Neural progenitor cell (in vitro differentiated cells): Measurements from ENCODE around the gene PRR23E. TPM values are rescaled to one million over a fixed set of nuclear protein-coding genes. Genes with fewer than 3 reads are reported as not detected.

Experiments used
- DNase-seq: peaks from one replicate; pipeline ENCODE4 v3.0.0-alpha.2; 2016; ENCODE audit warnings: low spot score
- H2AFZ ChIP-seq: fragments of 200-600 bp; sonication (generic); replicated peaks from 2 replicates; pipeline ENCODE4 v1.6.1; 2016; ENCODE audit warnings: antibody characterized with exemption
- H3F3A ChIP-seq: fragments of 200-600 bp; sonication (generic); 2 replicates; pipeline ENCODE4 v1.6.1; 2016; ENCODE audit warnings: antibody characterized with exemption, low read depth
- H3K27ac ChIP-seq: fragments of 200-600 bp; sonication (generic); 2 replicates; pipeline ENCODE4 v1.5.1; 2016; ENCODE audit warnings: mild to moderate bottlenecking
- H3K27me3 ChIP-seq: fragments of 200-600 bp; sonication (generic); 2 replicates; pipeline ENCODE4 v1.6.1; 2016; ENCODE audit warnings: mild to moderate bottlenecking, moderate library complexity
- H3K36me3 ChIP-seq: fragments of 200-600 bp; sonication (generic); 2 replicates; pipeline ENCODE4 v1.5.1; 2016
- H3K4me1 ChIP-seq: fragments of 200-600 bp; sonication (generic); 2 replicates; pipeline ENCODE4 v1.6.1; 2016; ENCODE audit warnings: mixed run types
- H3K4me2 ChIP-seq: fragments of 200-600 bp; sonication (generic); 2 replicates; pipeline ENCODE4 v1.6.1; 2016
- H3K4me3 ChIP-seq: fragments of 200-600 bp; sonication (generic); 2 replicates; pipeline ENCODE4 v1.5.1; 2016
- H3K79me2 ChIP-seq: fragments of 200-600 bp; sonication (generic); 2 replicates; pipeline ENCODE4 v1.6.1; 2016; ENCODE audit warnings: low read depth
- H3K9ac ChIP-seq: fragments of 200-600 bp; sonication (generic); 2 replicates; pipeline ENCODE4 v1.6.1; 2016
- H3K9me3 ChIP-seq: fragments of 200-600 bp; sonication (generic); 2 replicates; pipeline ENCODE4 v1.5.1; 2016; ENCODE audit warnings: low read depth
- H4K20me1 ChIP-seq: fragments of 200-600 bp; sonication (generic); 2 replicates; pipeline ENCODE4 v1.6.1; 2016; ENCODE audit warnings: low read depth
- H3K27ac Mint-ChIP-seq: 3 replicates; pipeline ENCODE4 v1.8.0; 2021; ENCODE audit warnings: mixed read lengths
- H3K27me3 Mint-ChIP-seq: 2 replicates; pipeline ENCODE4 v1.8.0; 2022; ENCODE audit warnings: low read depth, mild to moderate bottlenecking, inconsistent platforms, moderate library complexity, mixed read lengths; ENCODE audit not compliant: insufficient read depth
- H3K36me3 Mint-ChIP-seq: 3 replicates; pipeline ENCODE4 v1.8.0; 2021; ENCODE audit warnings: mixed read lengths
- H3K4me1 Mint-ChIP-seq: 3 replicates; pipeline ENCODE4 v1.8.0; 2021; ENCODE audit warnings: mixed read lengths
- H3K4me3 Mint-ChIP-seq: 3 replicates; pipeline ENCODE4 v1.8.0; 2021; ENCODE audit warnings: mild to moderate bottlenecking, moderate library complexity, mixed read lengths
- H3K9me3 Mint-ChIP-seq: 3 replicates; pipeline ENCODE4 v1.8.0; 2020; ENCODE audit warnings: mixed read lengths
- CTCF ChIP-seq: fragments of 200-600 bp; sonication (generic); IDR thresholded peaks from 2 replicates; pipeline ENCODE4 v1.5.1; 2017; ENCODE audit warnings: antibody characterized with exemption, mild to moderate bottlenecking
- EZH2 ChIP-seq: fragments of 200-600 bp; sonication (generic); IDR thresholded peaks from 2 replicates; pipeline ENCODE4 v1.6.1; 2017; ENCODE audit warnings: antibody characterized with exemption, mild to moderate bottlenecking, moderate library complexity
- EZH2phosphoT487 ChIP-seq: fragments of 200-600 bp; sonication (generic); IDR thresholded peaks from 2 replicates; pipeline ENCODE4 v1.6.1; 2017; ENCODE audit warnings: antibody characterized with exemption
- total RNA-seq: library from RNA; depleted of rRNA; stranded (reverse); fragments of >200 nt; gene quantifications from 2 replicates; pipeline ENCODE4 v1.2.3, GENCODE V29; 2015; ENCODE audit warnings: low replicate concordance

Gene PRR23E
- total RNA-seq, 1 donor from 2014 or later, result not detected

GRCh38 chr3:127165036-127165435, 27.9 kb upstream of the PRR23E start:
- Mint-ChIP-seq H3K4me1 (peaks cover 5% of the 10 kb centered on the region), H3K4me3 (no peak overlapping the region), H3K36me3 (no peaks in the 10 kb centered on the region), H3K27me3 (peaks cover 14% of the 10 kb centered on the region), H3K27ac (no peak overlapping the region), H3K9me3 (no peaks in the 10 kb centered on the region)
- no peaks in the 10 kb centered on the region for H3K27me3 ChIP-seq
- TF ChIP-seq EZH2 (no peak), EZH2phosphoT487 (no peak), CTCF (no peak)
- no peak overlapping the region for H3K4me3 ChIP-seq
- no peaks in the 10 kb centered on the region for H3K36me3 ChIP-seq
- H3K27ac ChIP-seq, result no peak overlapping the region
- no peak overlapping the region for H3K9ac ChIP-seq
- no peak for DNase-seq
- peaks cover 9% of the 10 kb centered on the region for H4K20me1 ChIP-seq
- no peaks in the 10 kb centered on the region for H3K79me2 ChIP-seq
- H3K4me2 ChIP-seq, result no peak overlapping the region
- H3K9me3 ChIP-seq, result no peaks in the 10 kb centered on the region
- no peaks in the 10 kb centered on the region for H3F3A ChIP-seq
- H3K4me1 ChIP-seq, result peaks cover 8% of the 10 kb centered on the region
- no peak overlapping the region for H2AFZ ChIP-seq

- no peaks in the 10 kb centered on the region for H3K9me3 ChIP-seq
- Mint-ChIP-seq H3K36me3 (no peaks in the 10 kb centered on the region), H3K27ac (no peak overlapping the region), H3K4me3 (no peak overlapping the region), H3K4me1 (peaks cover 8% of the 10 kb centered on the region), H3K27me3 (peaks cover 13% of the 10 kb centered on the region), H3K9me3 (no peaks in the 10 kb centered on the region)
- no peaks in the 10 kb centered on the region for H3K79me2 ChIP-seq
- peaks cover 6% of the 10 kb centered on the region for H4K20me1 ChIP-seq
- H3K27ac ChIP-seq, result no peak overlapping the region
- H3K36me3 ChIP-seq, result no peaks in the 10 kb centered on the region
- H3K27me3 ChIP-seq, result no peaks in the 10 kb centered on the region
- no peak overlapping the region for H3K9ac ChIP-seq
- no peak overlapping the region for H3K4me3 ChIP-seq
- no peak overlapping the region for H2AFZ ChIP-seq
- H3F3A ChIP-seq, result no peaks in the 10 kb centered on the region
- no peak for DNase-seq
- H3K4me2 ChIP-seq, result no peak overlapping the region
- no peaks in the 10 kb centered on the region for H3K4me1 ChIP-seq
- TF ChIP-seq CTCF (no peak), EZH2phosphoT487 (no peak), EZH2 (no peak)
Measured at GRCh38 chr3:127165694-127166485, 27.0 kb upstream of the PRR23E start.

GRCh38 chr3:127166501-127167065, 26.3 kb upstream of the PRR23E start:
- no peak for DNase-seq
- no peak overlapping the region for H3K9ac ChIP-seq
- H3K4me2 ChIP-seq, result no peak overlapping the region
- Mint-ChIP-seq H3K27me3 (peaks cover 15% of the 10 kb centered on the region), H3K4me1 (peaks cover 12% of the 10 kb centered on the region), H3K36me3 (no peaks in the 10 kb centered on the region), H3K27ac (no peak overlapping the region), H3K9me3 (no peaks in the 10 kb centered on the region), H3K4me3 (no peak overlapping the region)
- H3K27me3 ChIP-seq, result no peaks in the 10 kb centered on the region
- H3K4me1 ChIP-seq, result no peaks in the 10 kb centered on the region
- no peaks in the 10 kb centered on the region for H3F3A ChIP-seq
- TF ChIP-seq EZH2 (no peak), CTCF (no peak), EZH2phosphoT487 (no peak)
- H4K20me1 ChIP-seq, result peaks cover 6% of the 10 kb centered on the region
- no peak overlapping the region for H2AFZ ChIP-seq
- no peak overlapping the region for H3K4me3 ChIP-seq
- no peaks in the 10 kb centered on the region for H3K36me3 ChIP-seq
- no peaks in the 10 kb centered on the region for H3K9me3 ChIP-seq
- H3K79me2 ChIP-seq, result no peaks in the 10 kb centered on the region
- H3K27ac ChIP-seq, result no peak overlapping the region
